GM12864 (cell line): Measurements from ENCODE around the gene RASAL2.

Source experiments
- DNase-seq: peaks from one replicate; pipeline ENCODE4 v3.0.0-alpha.2; 2011; ENCODE audit warnings: low read depth
- H3K4me3 ChIP-seq: 2 replicates; pipeline ENCODE4 v1.5.1; 2011; ENCODE audit warnings: mild to moderate bottlenecking, low read depth, low read length, control low read depth
- TF ChIP-seq, protein P1 (sequence below): IDR thresholded peaks from 2 replicates; pipeline ENCODE4 v1.5.1; 2011; ENCODE audit warnings: low read depth, mild to moderate bottlenecking, moderate library complexity, low read length, control low read depth, inconsistent platforms; ENCODE audit errors: missing control alignments

RASAL2 gene

DNA sequence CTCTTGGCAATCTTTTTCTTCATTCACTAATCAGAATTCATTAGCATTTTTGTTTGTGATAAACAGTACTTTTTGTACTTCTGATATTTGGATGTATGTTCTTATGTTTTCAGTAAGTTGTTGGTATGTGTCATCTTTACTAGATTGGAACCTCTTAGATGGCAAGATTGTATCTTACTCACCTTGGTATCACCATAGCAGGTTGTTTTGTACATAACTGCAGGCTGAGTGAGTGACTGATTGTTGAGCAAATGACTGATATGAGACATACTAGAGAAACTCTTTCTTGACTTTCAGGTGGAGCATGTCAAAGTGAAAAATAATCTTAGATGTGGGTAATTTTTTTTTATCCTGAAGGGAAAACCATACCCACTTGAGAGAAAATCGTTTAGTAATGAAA is 229.2 kb downstream of the RASAL2 start:
- H3K4me3 ChIP-seq, result no peak overlapping the region
- DNase-seq, result no peak
- TF ChIP-seq, protein P1, sequence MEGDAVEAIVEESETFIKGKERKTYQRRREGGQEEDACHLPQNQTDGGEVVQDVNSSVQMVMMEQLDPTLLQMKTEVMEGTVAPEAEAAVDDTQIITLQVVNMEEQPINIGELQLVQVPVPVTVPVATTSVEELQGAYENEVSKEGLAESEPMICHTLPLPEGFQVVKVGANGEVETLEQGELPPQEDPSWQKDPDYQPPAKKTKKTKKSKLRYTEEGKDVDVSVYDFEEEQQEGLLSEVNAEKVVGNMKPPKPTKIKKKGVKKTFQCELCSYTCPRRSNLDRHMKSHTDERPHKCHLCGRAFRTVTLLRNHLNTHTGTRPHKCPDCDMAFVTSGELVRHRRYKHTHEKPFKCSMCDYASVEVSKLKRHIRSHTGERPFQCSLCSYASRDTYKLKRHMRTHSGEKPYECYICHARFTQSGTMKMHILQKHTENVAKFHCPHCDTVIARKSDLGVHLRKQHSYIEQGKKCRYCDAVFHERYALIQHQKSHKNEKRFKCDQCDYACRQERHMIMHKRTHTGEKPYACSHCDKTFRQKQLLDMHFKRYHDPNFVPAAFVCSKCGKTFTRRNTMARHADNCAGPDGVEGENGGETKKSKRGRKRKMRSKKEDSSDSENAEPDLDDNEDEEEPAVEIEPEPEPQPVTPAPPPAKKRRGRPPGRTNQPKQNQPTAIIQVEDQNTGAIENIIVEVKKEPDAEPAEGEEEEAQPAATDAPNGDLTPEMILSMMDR, result no peak

DNA sequence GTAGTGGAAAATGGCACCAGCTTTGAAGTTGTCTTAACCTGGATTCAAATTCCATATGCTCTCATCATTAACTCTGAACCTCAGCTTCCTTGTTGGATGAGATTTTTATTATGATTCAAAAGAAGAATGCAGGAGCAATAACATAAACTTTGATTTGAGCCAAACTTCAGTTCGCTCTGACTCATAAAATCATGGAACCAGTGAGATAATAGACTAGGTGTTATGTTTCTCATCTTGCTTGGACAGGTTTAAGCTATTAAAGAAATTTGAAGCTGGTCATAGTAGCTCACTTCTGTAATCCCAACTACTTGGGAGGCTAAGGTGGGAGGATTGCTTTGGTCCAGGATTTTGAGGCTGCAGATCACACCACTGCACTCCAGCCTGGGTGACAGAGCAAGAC is 230.1 kb downstream of the RASAL2 start:
- H3K4me3 ChIP-seq, result no peak overlapping the region
- TF ChIP-seq, protein P1, result no peak
- DNase-seq, result no peak

DNA sequence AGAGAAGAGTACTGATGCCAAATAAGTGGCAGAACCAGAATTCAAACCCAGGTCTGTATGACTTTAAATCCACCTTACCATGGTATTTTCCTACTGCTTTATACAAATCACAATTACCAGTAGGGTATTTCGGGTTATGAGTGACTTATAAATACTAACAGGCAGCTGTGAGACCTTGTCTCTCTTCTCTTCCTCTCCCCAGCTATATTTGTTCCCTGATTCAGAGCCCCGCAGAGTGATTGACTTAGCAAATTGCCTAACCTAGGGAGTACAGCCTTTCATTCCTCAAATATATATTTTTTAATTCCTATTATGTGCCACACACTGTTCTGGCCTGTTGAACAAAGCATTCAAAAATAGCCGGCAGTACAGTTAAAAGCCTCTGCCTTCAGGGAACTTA is 234.8 kb downstream of the RASAL2 start:
- no peak for DNase-seq
- H3K4me3 ChIP-seq, result no peak overlapping the region
- TF ChIP-seq, protein P1, result no peak

DNA sequence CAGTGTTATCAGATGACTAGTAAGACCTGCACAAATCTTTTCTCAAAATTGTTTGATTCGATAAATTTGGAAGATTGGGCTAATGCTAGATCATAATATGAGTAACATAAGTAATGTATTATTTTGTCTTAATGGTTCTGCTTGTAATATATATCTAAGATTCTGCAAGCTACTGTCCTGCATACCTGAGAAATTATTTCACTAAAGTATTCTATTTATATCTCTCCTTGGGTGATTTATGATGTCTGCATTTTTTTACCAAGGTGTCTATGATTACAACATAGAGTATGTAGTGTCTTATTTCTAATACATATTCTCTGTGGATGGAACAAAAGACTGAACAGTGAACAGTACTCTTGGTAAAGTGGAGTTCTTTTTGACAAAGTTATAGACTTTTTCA is 236.2 kb downstream of the RASAL2 start:
- TF ChIP-seq, protein P1, result no peak
- DNase-seq, result no peak
- H3K4me3 ChIP-seq, result no peak overlapping the region

DNA sequence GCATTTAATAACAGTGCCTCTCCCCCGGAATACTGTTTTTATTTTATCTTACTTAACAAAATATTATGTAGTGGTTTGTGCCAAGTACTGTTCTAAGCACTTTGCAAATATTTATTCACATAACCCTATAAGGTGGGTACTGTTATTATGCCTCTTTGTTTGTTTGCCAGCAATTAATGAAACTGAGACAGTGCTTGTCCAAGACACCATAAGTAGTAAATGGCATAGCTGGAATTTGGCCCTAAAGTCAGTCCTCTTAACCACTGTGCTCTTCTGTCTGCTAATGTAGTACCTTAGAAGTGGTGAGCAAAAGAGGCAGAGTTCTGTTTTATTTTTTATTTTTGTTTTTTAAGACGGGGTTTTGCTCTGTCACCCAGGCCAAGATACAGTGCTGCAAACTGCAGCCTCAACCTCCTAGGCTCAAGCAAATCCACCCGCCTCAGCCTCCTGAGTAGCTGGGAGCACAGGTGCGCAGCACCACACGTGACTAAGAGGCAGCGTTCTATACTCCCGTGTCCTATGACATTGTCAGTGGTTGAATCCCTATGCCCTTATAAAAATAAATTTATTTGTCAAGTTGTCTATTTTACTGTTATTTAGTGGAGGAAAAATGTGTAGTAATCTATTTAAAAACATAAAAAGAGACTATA is 237.1 kb downstream of the RASAL2 start:
- TF ChIP-seq, protein P1, result no peak
- no peak for DNase-seq
- H3K4me3 ChIP-seq, result no peak overlapping the region

DNA sequence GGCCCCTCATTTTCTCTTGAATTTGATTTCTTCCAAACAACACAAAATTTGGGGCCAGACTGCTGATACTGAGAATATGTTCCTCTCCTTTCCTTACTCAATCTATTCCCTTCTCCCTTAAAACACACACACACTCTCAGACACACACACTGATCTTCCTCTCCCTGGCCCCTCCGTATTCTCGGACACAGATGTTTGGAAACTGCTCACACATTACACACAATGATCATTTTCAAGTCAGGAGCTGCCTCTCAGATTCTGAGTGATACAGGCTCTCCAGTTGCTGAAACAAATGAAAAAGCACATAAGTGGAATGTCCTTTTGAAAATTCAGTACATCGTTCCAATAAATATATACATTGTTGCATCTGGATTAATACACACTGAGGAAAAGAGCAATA is 241.5 kb downstream of the RASAL2 start:
- no peak for DNase-seq
- no peak overlapping the region for H3K4me3 ChIP-seq
- TF ChIP-seq, protein P1, result no peak

DNA sequence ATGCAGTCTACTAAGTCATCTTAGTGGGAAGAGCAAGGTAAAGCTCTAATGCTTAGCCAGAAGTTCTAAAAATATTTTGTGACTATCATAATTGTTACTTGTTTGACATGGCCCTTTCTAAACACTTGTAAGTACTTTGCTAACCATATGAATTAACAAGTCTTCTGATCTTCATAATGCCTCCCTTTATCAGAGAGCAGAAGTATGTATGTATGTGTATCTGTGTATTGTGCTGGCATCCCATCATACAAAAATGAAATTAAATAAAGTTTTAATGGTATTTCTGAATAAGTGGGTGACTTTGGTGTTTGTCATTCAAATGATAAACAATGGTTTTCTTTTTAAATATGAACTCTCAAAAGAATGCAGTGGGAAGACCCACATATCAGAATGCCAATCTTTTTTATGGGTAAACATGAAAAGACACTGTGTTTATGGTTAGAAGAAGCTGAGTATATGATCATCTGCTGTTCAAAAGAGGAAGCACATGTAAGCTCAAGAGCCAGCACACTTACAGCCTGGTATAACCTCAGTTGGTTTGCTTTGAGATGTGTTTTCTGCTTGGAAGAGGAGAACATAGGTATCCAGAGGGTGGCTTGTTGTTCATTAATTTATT is 243.3 kb downstream of the RASAL2 start:
- no peak overlapping the region for H3K4me3 ChIP-seq
- TF ChIP-seq, protein P1, result no peak
- no peak for DNase-seq
